Osteoblast (primary cell): ENCODE results near the gene FAM3B. TPM values are rescaled to one million over a fixed set of nuclear protein-coding genes. Genes with fewer than 3 reads are reported as not detected.

Experiments used
- DNase-seq: peaks from one replicate; pipeline ENCODE4 v3.0.0; 2011; ENCODE audit warnings: low spot score, mixed read lengths; ENCODE audit not compliant: insufficient read length; ENCODE audit errors: missing footprints
- H2AFZ ChIP-seq: 2 replicates; pipeline ENCODE4 v1.6.0; 2011; ENCODE audit warnings: mild to moderate bottlenecking, low read length
- H3K27ac ChIP-seq: 2 replicates; pipeline ENCODE4 v1.5.1; 2011; ENCODE audit warnings: mild to moderate bottlenecking, low read depth, low read length, moderate library complexity
- H3K27me3 ChIP-seq: 2 replicates; pipeline ENCODE4 v1.6.0; 2012; ENCODE audit warnings: mild to moderate bottlenecking, control low read depth, inconsistent platforms, low read length, moderate library complexity; ENCODE audit not compliant: insufficient read depth
- H3K36me3 ChIP-seq: 2 replicates; pipeline ENCODE4 v1.5.1; 2011; ENCODE audit warnings: mild to moderate bottlenecking, low read length, control low read depth, moderate library complexity; ENCODE audit not compliant: insufficient read depth
- H3K4me1 ChIP-seq: 2 replicates; pipeline ENCODE4 v1.5.1; 2011; ENCODE audit warnings: mild to moderate bottlenecking, low read length, control low read depth, moderate library complexity; ENCODE audit not compliant: insufficient read depth
- H3K4me2 ChIP-seq: 2 replicates; pipeline ENCODE4 v1.6.0; 2011; ENCODE audit warnings: mild to moderate bottlenecking, low read length; ENCODE audit not compliant: insufficient read depth
- H3K4me3 ChIP-seq: fragments of 200-600 bp; sonication (generic); 3 replicates; pipeline ENCODE4 v1.5.1; 2012; ENCODE audit warnings: mild to moderate bottlenecking, low read length, inconsistent platforms; ENCODE audit not compliant: insufficient read depth
- H3K79me2 ChIP-seq: 2 replicates; pipeline ENCODE4 v1.6.0; 2012; ENCODE audit warnings: mild to moderate bottlenecking, low read length, control low read depth, inconsistent platforms; ENCODE audit not compliant: insufficient read depth
- H3K9me3 ChIP-seq: 2 replicates; pipeline ENCODE4 v1.5.1; 2011; ENCODE audit warnings: low read depth, low read length, control low read depth
- H4K20me1 ChIP-seq: 2 replicates; pipeline ENCODE4 v1.6.0; 2012; ENCODE audit warnings: mild to moderate bottlenecking, low read length, control low read depth; ENCODE audit not compliant: insufficient read depth
- total RNA-seq: library from RNA; depleted of rRNA; stranded (reverse); fragments of >200 nt; gene quantifications from 2 replicates; pipeline ENCODE4 v1.2.3, GENCODE V29; 2012
- TF ChIP-seq, protein P1 (sequence below): IDR thresholded peaks from 2 replicates; pipeline ENCODE4 v1.5.1; 2011; ENCODE audit warnings: mild to moderate bottlenecking, low read depth, low read length, moderate library complexity; ENCODE audit errors: extremely low read depth

Gene FAM3B
- total RNA-seq, 1 donor = not detected

DNA sequence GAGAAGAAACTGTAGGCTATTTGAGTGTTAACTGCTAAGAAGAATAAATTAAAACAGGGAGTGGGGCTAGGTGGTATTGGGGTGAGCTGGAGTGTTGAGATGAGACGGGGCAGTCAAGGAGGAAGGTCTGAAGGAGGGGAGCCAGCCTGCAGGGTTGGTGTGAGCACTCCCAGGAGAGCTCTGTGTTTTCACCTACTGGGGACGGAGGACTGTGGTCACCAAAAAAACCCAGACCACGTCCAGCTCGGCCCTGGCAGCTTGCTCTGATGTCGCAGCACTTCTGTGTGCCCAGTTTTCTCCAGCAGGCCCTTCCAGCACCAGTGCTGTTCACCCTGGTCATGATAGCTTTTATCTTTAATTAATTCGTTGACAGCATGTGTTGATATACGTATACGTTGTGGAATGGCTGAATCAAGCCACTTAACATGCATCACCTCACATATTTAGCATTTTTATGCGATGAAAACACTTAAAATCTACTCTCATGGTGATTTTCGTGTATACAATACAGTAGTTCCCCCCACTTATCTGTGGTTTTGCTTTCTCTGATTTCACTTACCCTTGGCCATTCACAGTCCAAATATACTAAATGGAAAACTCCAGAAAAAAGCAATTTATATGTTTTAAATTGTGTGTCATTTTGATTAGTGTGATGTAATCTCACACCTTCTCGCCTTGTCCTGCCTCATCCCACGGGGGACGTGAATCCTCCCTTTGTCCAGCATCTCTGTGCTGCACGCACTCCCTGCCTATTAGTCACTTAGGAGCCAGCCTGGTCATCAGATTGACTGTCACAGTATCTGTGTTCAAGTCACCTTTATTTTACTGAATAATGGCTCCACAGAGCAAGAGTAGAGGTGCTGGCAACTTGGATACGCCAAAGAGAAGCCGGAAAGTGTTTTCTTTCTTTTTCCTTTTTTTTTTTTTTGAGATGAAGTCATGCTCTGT lies 12.3 kb downstream of the FAM3B start:
- Histone ChIP-seq H3K4me2 (no peak overlapping the region), H3K27me3 (no peaks in the 10 kb centered on the region), H3K79me2 (no peaks in the 10 kb centered on the region), H2AFZ (no peak overlapping the region), H3K9me3 (no peaks in the 10 kb centered on the region), H3K27ac (no peak overlapping the region), H4K20me1 (no peaks in the 10 kb centered on the region), H3K36me3 (no peaks in the 10 kb centered on the region), H3K4me1 (no peaks in the 10 kb centered on the region), H3K4me3 (no peak overlapping the region)
- no peak for DNase-seq
- TF ChIP-seq, protein P1, sequence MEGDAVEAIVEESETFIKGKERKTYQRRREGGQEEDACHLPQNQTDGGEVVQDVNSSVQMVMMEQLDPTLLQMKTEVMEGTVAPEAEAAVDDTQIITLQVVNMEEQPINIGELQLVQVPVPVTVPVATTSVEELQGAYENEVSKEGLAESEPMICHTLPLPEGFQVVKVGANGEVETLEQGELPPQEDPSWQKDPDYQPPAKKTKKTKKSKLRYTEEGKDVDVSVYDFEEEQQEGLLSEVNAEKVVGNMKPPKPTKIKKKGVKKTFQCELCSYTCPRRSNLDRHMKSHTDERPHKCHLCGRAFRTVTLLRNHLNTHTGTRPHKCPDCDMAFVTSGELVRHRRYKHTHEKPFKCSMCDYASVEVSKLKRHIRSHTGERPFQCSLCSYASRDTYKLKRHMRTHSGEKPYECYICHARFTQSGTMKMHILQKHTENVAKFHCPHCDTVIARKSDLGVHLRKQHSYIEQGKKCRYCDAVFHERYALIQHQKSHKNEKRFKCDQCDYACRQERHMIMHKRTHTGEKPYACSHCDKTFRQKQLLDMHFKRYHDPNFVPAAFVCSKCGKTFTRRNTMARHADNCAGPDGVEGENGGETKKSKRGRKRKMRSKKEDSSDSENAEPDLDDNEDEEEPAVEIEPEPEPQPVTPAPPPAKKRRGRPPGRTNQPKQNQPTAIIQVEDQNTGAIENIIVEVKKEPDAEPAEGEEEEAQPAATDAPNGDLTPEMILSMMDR = no peak

DNA sequence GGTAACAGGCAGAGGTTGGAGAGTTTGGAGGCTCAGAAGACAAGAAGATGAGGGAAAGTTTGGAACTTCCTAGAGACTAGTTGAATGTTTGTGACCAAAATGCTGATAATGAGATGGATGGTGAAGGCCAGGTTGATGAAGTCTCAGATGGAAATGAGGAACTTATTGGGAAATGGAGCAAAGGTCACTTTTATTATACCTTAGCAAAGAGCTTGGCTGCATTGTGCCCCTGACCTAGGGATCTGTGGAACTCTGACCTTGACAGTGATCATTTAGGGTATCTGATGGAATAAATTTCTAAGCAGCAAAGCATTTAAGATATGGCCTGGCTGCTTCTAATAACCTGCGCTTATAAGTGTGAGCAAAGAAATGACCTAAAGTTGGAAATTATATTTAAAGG lies 17.2 kb downstream of the FAM3B start:
- Histone ChIP-seq H3K9me3 (no peaks in the 10 kb centered on the region), H3K4me1 (no peaks in the 10 kb centered on the region), H3K4me3 (no peak overlapping the region), H3K27ac (no peak overlapping the region), H2AFZ (no peak overlapping the region), H4K20me1 (no peaks in the 10 kb centered on the region), H3K27me3 (no peaks in the 10 kb centered on the region), H3K79me2 (no peaks in the 10 kb centered on the region), H3K36me3 (no peaks in the 10 kb centered on the region), H3K4me2 (no peak overlapping the region)
- DNase-seq = no peak
- TF ChIP-seq, protein P1 = no peak

DNA sequence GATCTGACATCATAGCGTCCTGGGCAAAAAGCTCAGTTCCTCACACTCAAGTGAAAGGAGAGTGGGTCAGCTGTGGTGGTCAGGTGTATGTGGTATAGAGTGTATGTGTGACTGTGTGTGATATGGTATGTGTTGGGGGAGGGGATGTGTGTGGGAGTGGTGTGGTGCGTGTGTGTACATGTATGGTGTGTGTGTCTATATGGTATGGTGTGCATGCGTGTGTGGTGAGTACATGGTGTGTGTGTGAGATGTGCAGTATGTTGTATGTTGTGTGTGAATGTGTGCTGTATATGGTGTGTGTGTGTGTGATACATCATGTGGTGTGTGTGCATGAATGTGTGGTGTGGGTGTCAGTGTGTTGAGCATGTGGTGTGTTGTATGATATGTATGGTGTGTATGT lies 20.9 kb downstream of the FAM3B start:
- TF ChIP-seq, protein P1 = no peak
- DNase-seq = no peak
- no peaks in the 10 kb centered on the region for H3K27me3 ChIP-seq

DNA sequence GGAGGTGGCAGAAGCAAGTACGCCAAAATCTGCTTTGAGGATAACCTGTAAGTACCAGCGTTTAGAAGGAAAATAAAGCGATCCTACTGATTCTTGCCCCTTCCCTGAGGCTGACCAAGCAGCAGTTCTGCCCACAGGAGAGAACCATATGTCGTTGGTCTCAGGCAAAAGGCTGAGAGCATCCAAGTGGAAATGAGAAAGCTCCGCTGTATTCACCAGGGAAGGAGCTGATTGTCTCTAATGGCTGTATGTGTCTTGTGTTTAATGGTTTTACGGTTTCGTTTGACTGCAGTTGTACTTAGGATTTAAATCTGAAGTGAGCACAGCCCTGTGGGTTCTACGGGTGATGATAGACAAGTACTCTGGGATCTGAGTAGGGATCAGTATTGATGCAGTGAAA lies 21.9 kb downstream of the FAM3B start:
- H3K4me2 ChIP-seq = no peak overlapping the region
- no peaks in the 10 kb centered on the region for H3K36me3 ChIP-seq
- no peaks in the 10 kb centered on the region for H4K20me1 ChIP-seq
- no peak overlapping the region for H2AFZ ChIP-seq
- TF ChIP-seq, protein P1 = no peak
- DNase-seq = no peak
- no peak overlapping the region for H3K4me3 ChIP-seq
- no peaks in the 10 kb centered on the region for H3K27me3 ChIP-seq
- H3K4me1 ChIP-seq = no peaks in the 10 kb centered on the region
- H3K79me2 ChIP-seq = no peaks in the 10 kb centered on the region
- no peaks in the 10 kb centered on the region for H3K9me3 ChIP-seq
- no peak overlapping the region for H3K27ac ChIP-seq

More for the DNA sequence above, 20.9 kb downstream of the FAM3B start:
- Histone ChIP-seq H4K20me1 (no peaks in the 10 kb centered on the region), H3K79me2 (no peaks in the 10 kb centered on the region), H3K4me3 (no peak overlapping the region), H3K27ac (no peak overlapping the region), H2AFZ (no peak overlapping the region), H3K36me3 (no peaks in the 10 kb centered on the region), H3K4me1 (no peaks in the 10 kb centered on the region), H3K4me2 (no peak overlapping the region), H3K9me3 (no peaks in the 10 kb centered on the region)
